ENCODE data around the gene ZDHHC3. TPM values are rescaled to one million over a fixed set of nuclear protein-coding genes. Genes with fewer than 3 reads are reported as not detected.

ZDHHC3 gene
- total RNA-seq, 1 experiment from 2014 or later: 40.1 TPM

GRCh38 chr3:44999782-45000181, 23.8 kb upstream of the ZDHHC3 start:
- no peak overlapping the region for H3K4me3 Mint-ChIP-seq (ENCODE audit: unreplicated experiment)
- intact Hi-C loops (cut with micrococcal nuclease): no loop called here
- no TSS peak for BruUV-seq (replicated peaks)
- H3K36me3 Mint-ChIP-seq (ENCODE audit: insufficient read depth, unreplicated experiment): peaks cover 83% of the 10 kb centered on the region
- H3K4me1 Mint-ChIP-seq (ENCODE audit: insufficient read depth, unreplicated experiment): peaks cover 11% of the 10 kb centered on the region
- ChIA-PET CTCF (interaction anchor here (0.6 to 0.9 kb wide), 3 partner anchors 22 to 1120 kb away, joined by 3 read pairs; partner anchors contain the start of gene EXOSC7), POLR2A (no interaction called here)
- no peaks in the 10 kb centered on the region for H3K27me3 Mint-ChIP-seq (ENCODE audit: insufficient read depth, unreplicated experiment)
- no peak overlapping the region for H3K27ac Mint-ChIP-seq (ENCODE audit: low read depth, unreplicated experiment)
- DNase-seq (ENCODE audit: unreplicated experiment): no peak
- TF ChIP-seq, protein P1, sequence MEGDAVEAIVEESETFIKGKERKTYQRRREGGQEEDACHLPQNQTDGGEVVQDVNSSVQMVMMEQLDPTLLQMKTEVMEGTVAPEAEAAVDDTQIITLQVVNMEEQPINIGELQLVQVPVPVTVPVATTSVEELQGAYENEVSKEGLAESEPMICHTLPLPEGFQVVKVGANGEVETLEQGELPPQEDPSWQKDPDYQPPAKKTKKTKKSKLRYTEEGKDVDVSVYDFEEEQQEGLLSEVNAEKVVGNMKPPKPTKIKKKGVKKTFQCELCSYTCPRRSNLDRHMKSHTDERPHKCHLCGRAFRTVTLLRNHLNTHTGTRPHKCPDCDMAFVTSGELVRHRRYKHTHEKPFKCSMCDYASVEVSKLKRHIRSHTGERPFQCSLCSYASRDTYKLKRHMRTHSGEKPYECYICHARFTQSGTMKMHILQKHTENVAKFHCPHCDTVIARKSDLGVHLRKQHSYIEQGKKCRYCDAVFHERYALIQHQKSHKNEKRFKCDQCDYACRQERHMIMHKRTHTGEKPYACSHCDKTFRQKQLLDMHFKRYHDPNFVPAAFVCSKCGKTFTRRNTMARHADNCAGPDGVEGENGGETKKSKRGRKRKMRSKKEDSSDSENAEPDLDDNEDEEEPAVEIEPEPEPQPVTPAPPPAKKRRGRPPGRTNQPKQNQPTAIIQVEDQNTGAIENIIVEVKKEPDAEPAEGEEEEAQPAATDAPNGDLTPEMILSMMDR (IDR thresholded peaks at IDR 0.05; ENCODE audit: unreplicated experiment): no peak
- no peaks in the 10 kb centered on the region for H3K9me3 Mint-ChIP-seq (ENCODE audit: unreplicated experiment)

DNA sequence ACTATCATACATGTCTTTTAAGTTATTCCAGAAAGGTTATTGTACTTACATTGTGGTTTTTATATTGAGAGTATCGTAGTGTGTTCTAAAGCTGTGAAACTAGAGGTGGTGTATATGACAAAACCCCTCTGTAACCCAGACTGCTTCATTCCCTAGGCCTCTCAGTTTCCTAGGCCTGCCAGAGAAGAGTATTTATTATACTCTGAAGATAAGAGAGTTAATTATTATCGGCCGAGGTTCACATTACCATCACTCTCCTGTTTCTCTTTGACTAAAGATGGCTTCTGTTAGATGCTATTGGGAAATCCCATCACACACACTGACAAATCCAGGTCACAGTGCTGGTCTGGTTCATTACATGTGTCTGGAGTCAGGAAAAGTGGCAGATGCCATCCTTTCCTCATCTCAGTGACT, 20.6 kb upstream of the ZDHHC3 start:
- H3K27ac Mint-ChIP-seq (ENCODE audit: low read depth, unreplicated experiment): no peak overlapping the region
- H3K4me1 Mint-ChIP-seq (ENCODE audit: insufficient read depth, unreplicated experiment): peaks cover 36% of the 10 kb centered on the region
- H3K4me3 Mint-ChIP-seq (ENCODE audit: unreplicated experiment): no peak overlapping the region
- peaks cover 67% of the 10 kb centered on the region for H3K36me3 Mint-ChIP-seq (ENCODE audit: insufficient read depth, unreplicated experiment)
- no peaks in the 10 kb centered on the region for H3K9me3 Mint-ChIP-seq (ENCODE audit: unreplicated experiment)
- DNase-seq (ENCODE audit: unreplicated experiment): no peak
- H3K27me3 Mint-ChIP-seq (ENCODE audit: insufficient read depth, unreplicated experiment): no peaks in the 10 kb centered on the region
- ChIA-PET CTCF (interaction anchor here (1.6 kb wide), 1 partner anchor 82 kb away, joined by 3 read pairs; no protein-coding TSS in a partner anchor), POLR2A (interaction anchor here (1.2 to 4.9 kb wide), 2 partner anchors 13 to 21 kb away, joined by 3 to 60 read pairs; partner anchors contain the start of genes EXOSC7 and ZDHHC3)
- BruUV-seq (replicated peaks): no TSS peak
- intact Hi-C loops (cut with micrococcal nuclease): no loop called here
- TF ChIP-seq, protein P1 (IDR thresholded peaks at IDR 0.05; ENCODE audit: unreplicated experiment): no peak

DNA sequence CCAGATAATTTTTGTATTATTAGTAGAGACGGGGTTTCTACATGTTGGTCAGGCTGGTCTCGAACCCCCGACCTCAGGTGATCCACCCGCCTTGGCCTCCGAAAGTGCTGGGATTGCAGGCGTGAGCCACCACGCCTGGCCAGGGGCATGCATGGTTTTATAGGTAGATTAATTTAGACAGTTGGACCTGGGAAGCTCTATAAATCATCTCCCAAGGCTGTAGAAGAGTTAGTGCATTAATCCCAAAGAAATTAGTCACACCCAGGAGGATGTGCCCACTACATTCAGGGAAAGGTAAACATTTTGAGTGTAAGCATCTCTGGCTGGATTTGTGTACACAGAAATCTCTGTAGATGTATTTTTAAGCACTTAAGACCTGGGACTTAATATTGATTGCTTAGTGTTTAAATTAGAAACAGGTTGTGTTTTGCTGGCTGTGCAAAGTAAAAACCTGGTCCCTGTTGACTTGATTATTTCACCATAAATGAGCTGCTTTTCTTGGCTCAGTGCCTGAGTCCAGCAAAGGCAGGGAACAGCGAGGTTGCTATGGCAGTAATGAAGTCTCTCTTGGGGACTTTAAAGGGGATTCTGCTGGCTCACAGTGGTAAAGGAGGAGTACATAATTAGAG, 19.3 kb upstream of the ZDHHC3 start:
- Mint-ChIP-seq H3K27ac (ENCODE audit: low read depth, unreplicated experiment) (peak overlapping the region; percentile 76), H3K9me3 (ENCODE audit: unreplicated experiment) (no peaks in the 10 kb centered on the region), H3K36me3 (ENCODE audit: insufficient read depth, unreplicated experiment) (peaks cover 68% of the 10 kb centered on the region), H3K4me1 (ENCODE audit: insufficient read depth, unreplicated experiment) (peaks cover 40% of the 10 kb centered on the region), H3K4me3 (ENCODE audit: unreplicated experiment) (no peak overlapping the region), H3K27me3 (ENCODE audit: insufficient read depth, unreplicated experiment) (no peaks in the 10 kb centered on the region)
- DNase-seq (ENCODE audit: unreplicated experiment): peak; percentile 70
- TF ChIP-seq, protein P1 (IDR thresholded peaks at IDR 0.05; ENCODE audit: unreplicated experiment): no peak
- ChIA-PET CTCF (interaction anchor here (0.9 to 1.6 kb wide), 5 partner anchors 13 to 1296 kb away, joined by 3 to 4 read pairs (median 3); partner anchors contain the start of genes EXOSC7 and ZDHHC3), POLR2A (interaction anchor here (1.3 to 4.9 kb wide), 3 partner anchors 13 to 20 kb away, joined by 4 to 60 read pairs (median 24); partner anchors contain the start of genes EXOSC7 and ZDHHC3)
- intact Hi-C loops (cut with micrococcal nuclease): no loop called here
- no TSS peak for BruUV-seq (replicated peaks)

GRCh38 chr3:44993471-44994205, 17.7 kb upstream of the ZDHHC3 start:
- ChIA-PET CTCF (interaction anchor here (0.6 to 3.6 kb wide), 5 partner anchors 8 to 130 kb away, joined by 3 to 15 read pairs (median 3); no protein-coding TSS in a partner anchor), POLR2A (interaction anchor here (0.6 to 4.9 kb wide), 12 partner anchors 10 to 329 kb away, joined by 3 to 60 read pairs (median 4); partner anchors contain the start of genes EXOSC7, KIAA1143 and ZDHHC3)
- Mint-ChIP-seq H3K4me3 (ENCODE audit: unreplicated experiment) (no peak overlapping the region), H3K36me3 (ENCODE audit: insufficient read depth, unreplicated experiment) (peaks cover 65% of the 10 kb centered on the region), H3K9me3 (ENCODE audit: unreplicated experiment) (no peaks in the 10 kb centered on the region), H3K4me1 (ENCODE audit: insufficient read depth, unreplicated experiment) (peaks cover 40% of the 10 kb centered on the region), H3K27me3 (ENCODE audit: insufficient read depth, unreplicated experiment) (no peaks in the 10 kb centered on the region), H3K27ac (ENCODE audit: low read depth, unreplicated experiment) (peak overlapping the region; percentile 76)
- intact Hi-C loops (cut with micrococcal nuclease): loop anchor here (5.0 kb wide), 1 partner anchor 231 kb away; the partner anchor contains the start of genes KIAA1143 and KIF15
- DNase-seq (ENCODE audit: unreplicated experiment): peak; percentile 67
- TF ChIP-seq, protein P1 (IDR thresholded peaks at IDR 0.05; ENCODE audit: unreplicated experiment): no peak
- no TSS peak for BruUV-seq (replicated peaks)

Measured in MCF 10A (cell line).